ENCODE data around the gene KCNQ4.

GRCh38 chr1:40887012-40887378 lies 103.4 kb downstream of the KCNQ4 start:
- no peak for TF ChIP-seq CTCF (IDR thresholded peaks at IDR 0.05)
- no peak for TF ChIP-seq POLR2A (IDR thresholded peaks at IDR 0.05)
